Activated naive CD4-positive, alpha-beta T cell treated with Interleukin-2 at 50 U/mL for 16 hours (primary cell): ENCODE data around the gene SORCS3.

ENCODE experiments used
- DNase-seq: peaks from one replicate; pipeline ENCODE4 v3.0.0-alpha.2; 2020

Gene SORCS3

GRCh38 chr10:104641187-104641936 lies at the start of gene SORCS3:
TSS of gene SORCS3 (plus strand) at chr10:104641290.
- DNase-seq = no peak

- no peak for DNase-seq
Measured at GRCh38 chr10:104591441-104591840, 49.6 kb upstream of the SORCS3 start.

- no peak for DNase-seq
Measured at GRCh38 chr10:104601166-104601565, 39.9 kb upstream of the SORCS3 start.

GRCh38 chr10:104608091-104608828 lies 32.8 kb upstream of the SORCS3 start:
- DNase-seq = no peak

GRCh38 chr10:104612571-104613205 lies 28.4 kb upstream of the SORCS3 start:
- DNase-seq = no peak

- no peak for DNase-seq
Measured at GRCh38 chr10:104613406-104613805, 27.7 kb upstream of the SORCS3 start.

- peak; percentile 21 for DNase-seq
Measured at GRCh38 chr10:104614245-104614831, 26.8 kb upstream of the SORCS3 start.

GRCh38 chr10:104615136-104615535 lies 26.0 kb upstream of the SORCS3 start:
- DNase-seq = no peak

GRCh38 chr10:104617831-104618230 lies 23.3 kb upstream of the SORCS3 start:
- DNase-seq = no peak

- no peak for DNase-seq
Measured at GRCh38 chr10:104622175-104622574, 18.9 kb upstream of the SORCS3 start.

- DNase-seq = no peak
Measured at GRCh38 chr10:104622598-104623209, 18.4 kb upstream of the SORCS3 start.

- no peak for DNase-seq
Measured at GRCh38 chr10:104630731-104631130, 10.4 kb upstream of the SORCS3 start.

GRCh38 chr10:104631946-104632345 lies 9.1 kb upstream of the SORCS3 start:
- DNase-seq = no peak

GRCh38 chr10:104638861-104639589 lies 2.1 kb upstream of the SORCS3 start:
- no peak for DNase-seq

GRCh38 chr10:104639590-104640338 lies 1.3 kb upstream of the SORCS3 start:
- no peak for DNase-seq

- DNase-seq = no peak
Measured at GRCh38 chr10:104640339-104641186, 527 bp upstream of the SORCS3 start.

GRCh38 chr10:104641937-104642657 lies 1.0 kb downstream of the SORCS3 start:
- DNase-seq = no peak

- no peak for DNase-seq
Measured at GRCh38 chr10:104642658-104643302, 1.7 kb downstream of the SORCS3 start.

- no peak for DNase-seq
Measured at GRCh38 chr10:104643303-104643663, 2.2 kb downstream of the SORCS3 start.
